Osteocyte (in vitro differentiated cells): ENCODE results near the gene HIBADH. TPM values are rescaled to one million over a fixed set of nuclear protein-coding genes. Genes with fewer than 3 reads are reported as not detected.

Experiments
- DNase-seq: peaks from one replicate; pipeline ENCODE4 v3.0.0; 2021; ENCODE audit warnings: mixed read lengths; ENCODE audit not compliant: unreplicated experiment; ENCODE audit errors: extremely low spot score
- H3K27ac Mint-ChIP-seq: one replicate; pipeline ENCODE4 v1.8.0; 2021; ENCODE audit warnings: mild to moderate bottlenecking, mixed read lengths; ENCODE audit not compliant: unreplicated experiment
- H3K27me3 Mint-ChIP-seq: one replicate; pipeline ENCODE4 v1.8.0; 2021; ENCODE audit warnings: mixed read lengths; ENCODE audit not compliant: unreplicated experiment
- H3K36me3 Mint-ChIP-seq: one replicate; pipeline ENCODE4 v1.8.0; 2021; ENCODE audit warnings: mixed read lengths; ENCODE audit not compliant: unreplicated experiment
- H3K4me1 Mint-ChIP-seq: one replicate; pipeline ENCODE4 v1.8.0; 2021; ENCODE audit warnings: mixed read lengths; ENCODE audit not compliant: unreplicated experiment
- H3K4me3 Mint-ChIP-seq: one replicate; pipeline ENCODE4 v1.8.0; 2021; ENCODE audit warnings: mild to moderate bottlenecking, moderate library complexity, mixed read lengths; ENCODE audit not compliant: unreplicated experiment
- H3K9me3 Mint-ChIP-seq: one replicate; pipeline ENCODE4 v1.8.0; 2021; ENCODE audit warnings: mixed read lengths; ENCODE audit not compliant: unreplicated experiment
- total RNA-seq: library from RNA; stranded (reverse); gene quantifications from 2 replicates; pipeline ENCODE4 v1.2.1, GENCODE V29; 2021
- TF ChIP-seq, protein P1 (sequence below): fragments of 200-600 bp; sonication (generic); IDR thresholded peaks from 2 replicates; pipeline ENCODE4 v1.5.0; 2021; ENCODE audit warnings: antibody characterized with exemption, mild to moderate bottlenecking, moderate library complexity

Gene HIBADH
- total RNA-seq, 1 donor from 2014 or later: 31.9 TPM

GRCh38 chr7:27484451-27484850 lies 178.2 kb downstream of the HIBADH start:
- TF ChIP-seq, protein P1, sequence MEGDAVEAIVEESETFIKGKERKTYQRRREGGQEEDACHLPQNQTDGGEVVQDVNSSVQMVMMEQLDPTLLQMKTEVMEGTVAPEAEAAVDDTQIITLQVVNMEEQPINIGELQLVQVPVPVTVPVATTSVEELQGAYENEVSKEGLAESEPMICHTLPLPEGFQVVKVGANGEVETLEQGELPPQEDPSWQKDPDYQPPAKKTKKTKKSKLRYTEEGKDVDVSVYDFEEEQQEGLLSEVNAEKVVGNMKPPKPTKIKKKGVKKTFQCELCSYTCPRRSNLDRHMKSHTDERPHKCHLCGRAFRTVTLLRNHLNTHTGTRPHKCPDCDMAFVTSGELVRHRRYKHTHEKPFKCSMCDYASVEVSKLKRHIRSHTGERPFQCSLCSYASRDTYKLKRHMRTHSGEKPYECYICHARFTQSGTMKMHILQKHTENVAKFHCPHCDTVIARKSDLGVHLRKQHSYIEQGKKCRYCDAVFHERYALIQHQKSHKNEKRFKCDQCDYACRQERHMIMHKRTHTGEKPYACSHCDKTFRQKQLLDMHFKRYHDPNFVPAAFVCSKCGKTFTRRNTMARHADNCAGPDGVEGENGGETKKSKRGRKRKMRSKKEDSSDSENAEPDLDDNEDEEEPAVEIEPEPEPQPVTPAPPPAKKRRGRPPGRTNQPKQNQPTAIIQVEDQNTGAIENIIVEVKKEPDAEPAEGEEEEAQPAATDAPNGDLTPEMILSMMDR: no peak
- no peaks in the 10 kb centered on the region for H3K9me3 Mint-ChIP-seq
- H3K27me3 Mint-ChIP-seq: peaks cover 24% of the 10 kb centered on the region
- H3K36me3 Mint-ChIP-seq: no peaks in the 10 kb centered on the region
- DNase-seq: no peak
- no peak overlapping the region for H3K27ac Mint-ChIP-seq
- no peak overlapping the region for H3K4me3 Mint-ChIP-seq
- no peaks in the 10 kb centered on the region for H3K4me1 Mint-ChIP-seq

- Mint-ChIP-seq H3K9me3 (no peaks in the 10 kb centered on the region), H3K27me3 (peaks cover 15% of the 10 kb centered on the region), H3K4me1 (no peaks in the 10 kb centered on the region), H3K27ac (no peak overlapping the region), H3K4me3 (no peak overlapping the region), H3K36me3 (no peaks in the 10 kb centered on the region)
- DNase-seq: no peak
- TF ChIP-seq, protein P1: no peak
Observed at GRCh38 chr7:27482219-27482618, 180.5 kb downstream of the HIBADH start.

DNA sequence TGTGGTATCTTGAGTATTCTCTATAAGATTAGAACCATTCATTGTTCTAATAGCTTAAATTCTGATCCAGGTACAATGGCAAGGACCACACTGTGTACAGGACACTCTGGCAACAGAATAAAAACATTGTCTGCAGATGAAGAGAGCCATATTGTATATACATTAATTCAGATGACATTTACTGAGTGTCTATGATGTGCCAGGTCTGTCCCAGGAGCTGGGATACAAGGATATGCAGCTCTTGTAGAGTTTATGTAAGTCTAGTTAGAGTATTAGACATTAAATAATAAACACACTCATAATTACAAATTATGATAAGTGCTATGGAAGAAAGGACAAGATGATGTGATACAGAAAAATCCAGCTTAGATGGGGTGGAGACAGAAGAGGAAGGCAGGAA lies 184.1 kb downstream of the HIBADH start:
- peaks cover 22% of the 10 kb centered on the region for H3K27me3 Mint-ChIP-seq
- DNase-seq: no peak
- TF ChIP-seq, protein P1: no peak
- no peaks in the 10 kb centered on the region for H3K36me3 Mint-ChIP-seq
- no peak overlapping the region for H3K4me3 Mint-ChIP-seq
- no peaks in the 10 kb centered on the region for H3K4me1 Mint-ChIP-seq
- no peak overlapping the region for H3K27ac Mint-ChIP-seq
- no peaks in the 10 kb centered on the region for H3K9me3 Mint-ChIP-seq

- Mint-ChIP-seq H3K36me3 (no peaks in the 10 kb centered on the region), H3K4me3 (no peak overlapping the region), H3K27me3 (peaks cover 25% of the 10 kb centered on the region), H3K27ac (no peak overlapping the region), H3K4me1 (no peaks in the 10 kb centered on the region), H3K9me3 (no peaks in the 10 kb centered on the region)
- TF ChIP-seq, protein P1: no peak
- no peak for DNase-seq
Observed at GRCh38 chr7:27478084-27478483, 184.6 kb downstream of the HIBADH start.

DNA sequence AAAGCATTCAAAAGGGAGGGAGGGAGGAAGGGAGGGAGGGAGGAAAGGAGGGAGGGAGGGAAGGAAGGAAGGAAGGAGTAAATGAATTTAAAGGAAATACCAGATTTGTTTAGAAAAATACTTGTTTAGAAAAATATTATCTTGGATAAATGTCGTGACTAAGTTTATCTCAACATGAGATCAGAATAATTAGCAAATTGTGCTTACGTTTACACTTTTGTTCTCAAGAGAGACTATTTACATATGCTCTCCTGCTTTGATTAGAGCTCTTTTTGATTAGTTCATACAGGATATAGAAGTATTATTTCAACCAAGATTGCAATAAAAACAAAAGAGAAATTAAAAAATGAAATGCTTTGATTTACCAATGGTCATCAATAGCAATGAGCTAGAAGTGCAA lies 186.2 kb downstream of the HIBADH start:
- Mint-ChIP-seq H3K36me3 (no peaks in the 10 kb centered on the region), H3K9me3 (no peaks in the 10 kb centered on the region), H3K27ac (no peak overlapping the region), H3K4me1 (no peaks in the 10 kb centered on the region), H3K27me3 (peaks cover 31% of the 10 kb centered on the region), H3K4me3 (no peak overlapping the region)
- DNase-seq: no peak
- TF ChIP-seq, protein P1: no peak

Other genes starting within 250 kb of the HIBADH start
- 95.5 and 97.1 TPM in 2 replicates for gene TAX1BP1, start 77.3 kb upstream of the HIBADH start, total RNA-seq